ENCODE measurements around the gene NDST1.

The NDST1 gene

DNA sequence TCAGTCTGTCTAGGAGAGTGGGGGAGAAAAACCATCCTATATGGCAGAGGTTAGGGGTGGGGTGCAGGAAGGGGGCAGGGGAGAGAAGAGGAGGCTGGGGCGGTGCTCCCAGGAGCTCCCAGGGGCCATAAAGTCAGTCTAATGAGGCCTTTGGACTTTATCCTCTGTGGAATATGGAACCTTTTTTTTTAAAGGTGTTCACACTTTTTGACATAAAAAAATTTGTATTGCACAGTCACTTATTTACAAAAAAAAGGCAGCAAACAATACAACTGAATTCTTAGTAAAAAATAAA is 80.6 kb downstream of the NDST1 start:
- DNase-seq (ENCODE audit: low read depth), result no peak

DNA sequence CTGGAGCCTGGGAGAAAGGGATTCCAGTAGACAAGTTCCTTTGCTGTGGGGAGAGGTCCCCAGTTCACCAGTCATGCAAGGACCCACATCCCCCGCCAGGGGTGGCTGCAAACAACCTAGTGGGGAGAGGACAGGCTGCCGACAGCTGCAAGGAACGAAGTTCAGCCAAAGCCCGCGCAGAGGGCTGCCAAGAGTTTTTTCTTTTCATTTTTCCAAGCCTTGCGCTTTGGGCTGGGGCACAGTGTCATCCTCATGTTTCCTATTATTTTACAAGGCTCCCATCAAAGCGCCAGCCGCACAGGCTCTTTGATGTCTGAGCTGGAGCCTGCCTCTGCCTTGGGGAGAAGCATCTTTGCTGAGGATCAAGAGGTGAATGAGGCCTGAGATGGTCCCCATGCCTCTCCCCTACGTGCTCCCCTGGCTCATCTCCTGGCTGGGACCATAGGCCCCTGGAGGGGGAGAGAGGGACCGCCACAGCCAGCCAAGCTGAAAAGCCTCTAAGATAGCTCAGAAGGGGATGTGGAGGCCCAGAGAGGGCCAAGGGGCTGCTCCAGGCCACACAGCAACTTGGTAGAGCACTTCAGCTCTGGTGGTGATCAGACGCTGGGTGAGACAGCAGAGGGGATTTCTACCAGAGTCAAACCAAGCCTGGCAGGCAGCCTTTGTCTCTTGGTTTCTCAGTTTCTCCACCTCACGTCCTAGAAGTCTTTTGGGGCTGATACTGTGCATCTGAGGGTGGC is 82.1 kb downstream of the NDST1 start:
- no peak for DNase-seq (ENCODE audit: low read depth)

DNA sequence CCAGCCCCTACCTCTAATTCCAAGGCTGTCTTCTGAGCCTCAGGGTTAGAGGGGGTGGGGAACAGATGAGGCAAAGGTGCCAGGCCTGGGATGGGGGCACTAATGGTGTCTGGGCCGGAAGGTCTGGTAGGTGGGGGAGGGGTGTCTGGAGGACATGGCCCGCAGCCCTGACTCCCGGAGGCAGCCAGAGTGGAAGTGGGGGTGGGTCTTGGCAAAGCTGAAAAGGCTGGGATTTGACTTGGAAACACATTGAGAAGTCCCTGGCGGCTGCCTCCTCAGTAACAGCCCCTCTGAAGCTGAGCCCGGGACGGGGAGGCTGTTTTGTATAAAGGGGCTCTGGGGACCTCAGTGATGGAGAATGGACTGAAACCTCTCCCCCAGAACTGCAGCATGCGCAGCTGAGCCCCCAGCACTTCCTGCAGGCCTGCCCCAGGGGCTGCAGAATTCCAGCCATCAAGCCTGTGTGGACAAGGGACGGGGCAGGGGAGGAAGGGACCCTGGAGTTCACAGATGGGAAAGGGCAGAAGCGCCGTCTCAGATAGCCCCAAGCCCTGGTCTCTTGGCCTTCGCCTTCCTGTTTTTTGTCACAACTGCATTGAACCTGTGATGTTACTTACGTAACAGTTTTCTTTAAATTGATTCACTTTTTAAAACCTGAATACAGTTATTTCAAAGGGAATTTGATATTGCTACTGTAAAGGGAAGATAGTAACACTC is 83.2 kb downstream of the NDST1 start:
- no peak for DNase-seq (ENCODE audit: low read depth)

DNA sequence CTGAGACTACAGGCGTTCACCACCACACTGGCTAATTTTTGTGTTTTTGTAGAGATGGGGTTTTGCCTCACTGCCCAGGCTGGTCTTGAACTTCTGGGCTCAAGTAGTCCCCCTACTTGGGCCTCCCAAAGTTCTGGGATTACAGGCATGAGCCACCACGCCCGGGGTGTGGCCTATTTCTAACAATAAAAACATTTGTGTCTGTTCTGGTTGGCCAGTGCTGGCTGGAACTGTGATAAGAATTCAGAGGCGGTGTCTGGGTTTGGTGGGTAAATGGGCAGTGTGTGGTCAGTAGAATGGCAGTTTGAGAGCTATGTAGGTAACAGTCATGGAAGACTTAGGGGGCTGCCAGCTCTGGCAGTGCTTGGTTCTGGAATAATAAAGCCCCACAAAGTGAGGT is 85.7 kb downstream of the NDST1 start:
- DNase-seq (ENCODE audit: low read depth), result no peak

DNA sequence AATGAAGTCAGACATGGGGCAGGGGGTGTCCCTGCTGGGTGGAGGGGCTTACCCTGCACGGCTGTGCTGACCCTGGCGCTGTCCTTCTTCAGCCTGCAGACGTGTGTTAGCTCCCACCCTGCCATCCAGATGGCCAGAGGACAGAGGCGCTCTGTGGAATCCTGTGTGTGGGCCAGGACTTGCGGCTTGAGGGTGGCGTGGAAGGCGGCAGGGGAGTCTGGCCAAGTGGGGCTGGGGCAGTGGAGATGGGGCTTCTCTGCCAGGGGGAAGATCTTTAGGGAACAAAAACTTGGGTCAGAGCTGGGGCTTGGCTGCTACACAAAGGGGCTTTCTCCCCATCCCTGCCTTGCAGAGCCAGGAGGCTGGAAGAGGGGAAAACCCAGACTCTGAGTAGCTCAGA is 86.1 kb downstream of the NDST1 start:
- DNase-seq (ENCODE audit: low read depth), result no peak

DNA sequence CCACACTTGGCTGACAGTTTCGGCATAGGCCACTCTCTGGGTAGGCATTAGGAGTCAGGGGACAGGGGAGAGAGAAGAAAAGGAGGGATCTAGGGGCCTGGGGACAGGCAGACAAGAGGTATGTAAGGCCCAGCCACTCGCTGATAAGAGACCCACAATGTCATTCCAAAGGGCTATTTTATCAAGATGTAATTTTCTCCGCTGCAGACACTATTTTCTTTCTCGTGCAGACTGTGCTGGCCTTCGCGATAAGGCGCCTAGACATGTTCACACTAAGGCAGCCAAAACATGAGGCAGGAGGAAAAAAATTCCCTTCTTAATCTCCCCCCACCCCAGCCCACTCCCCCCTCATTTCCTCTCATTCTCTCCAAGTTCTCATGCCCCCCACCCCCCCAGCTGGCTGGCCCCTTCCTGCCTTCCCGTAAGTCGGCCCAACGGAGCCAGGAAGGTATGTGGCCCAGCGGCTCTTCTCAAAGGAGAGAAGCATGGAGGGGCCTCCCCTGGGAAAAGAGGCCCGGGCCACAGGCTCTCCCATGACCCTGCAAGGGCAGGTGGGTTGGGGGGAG is 87.6 kb downstream of the NDST1 start:
- no peak for DNase-seq (ENCODE audit: low read depth)

DNA sequence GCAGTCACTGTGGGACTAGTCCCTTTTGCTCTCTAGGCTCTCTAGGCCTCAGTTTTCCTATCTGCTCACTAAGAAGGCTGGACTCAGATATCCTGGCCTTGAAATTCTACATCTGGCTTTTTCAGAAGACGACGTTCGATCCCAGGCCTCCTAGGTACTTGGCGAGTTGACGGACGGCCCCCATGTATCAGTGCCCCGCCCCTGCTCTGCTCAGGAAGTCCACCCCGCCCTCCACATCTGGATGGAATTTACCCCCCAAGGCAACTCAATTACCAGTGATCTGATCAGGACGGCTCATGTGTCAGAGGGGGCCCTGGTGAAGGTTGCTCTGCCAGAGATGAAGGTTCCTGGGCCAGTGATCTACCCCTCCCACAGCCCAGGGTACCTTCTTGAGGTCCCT is 88.4 kb downstream of the NDST1 start:
- no peak for DNase-seq (ENCODE audit: low read depth)

DNA sequence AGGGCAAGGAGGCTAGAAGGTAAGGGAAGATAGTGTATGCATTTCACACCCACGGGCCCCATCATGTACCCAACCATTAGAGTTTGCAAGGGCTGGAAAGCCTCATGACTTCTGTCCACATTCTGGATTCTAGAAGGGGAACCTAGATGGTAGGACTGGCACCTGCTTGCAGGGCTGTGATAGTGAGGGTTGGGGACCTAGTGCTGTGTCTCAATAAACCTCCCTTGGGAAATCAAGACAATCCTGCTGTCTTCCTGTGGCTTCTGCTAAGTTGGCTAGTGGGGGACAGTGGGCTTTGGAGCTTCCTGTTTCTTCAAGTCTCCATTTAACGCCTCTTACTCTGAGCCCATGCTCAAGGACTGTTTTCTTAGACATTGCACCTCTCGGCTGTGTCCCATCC is 88.9 kb downstream of the NDST1 start:
- no peak for DNase-seq (ENCODE audit: low read depth)

DNA sequence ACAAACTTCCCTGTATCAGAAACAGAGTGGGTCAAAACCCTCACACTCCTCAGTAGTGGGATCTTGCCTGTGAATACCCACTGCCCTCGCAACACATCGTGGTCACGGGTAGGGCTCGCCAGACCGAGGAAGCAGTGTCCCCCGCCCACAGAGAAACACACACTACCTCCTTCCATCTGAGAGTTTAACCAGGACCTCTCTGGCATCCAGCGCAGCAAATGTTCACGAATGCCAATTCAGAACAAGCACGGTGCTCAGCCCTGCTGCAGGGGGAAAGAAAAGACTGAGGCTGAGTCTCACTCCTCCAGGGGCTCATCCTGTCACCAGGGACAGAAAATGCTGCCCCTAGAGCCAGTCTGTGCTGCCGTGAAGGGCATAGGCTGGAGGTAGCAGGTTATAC is 90.1 kb downstream of the NDST1 start:
- DNase-seq (ENCODE audit: low read depth), result no peak

DNA sequence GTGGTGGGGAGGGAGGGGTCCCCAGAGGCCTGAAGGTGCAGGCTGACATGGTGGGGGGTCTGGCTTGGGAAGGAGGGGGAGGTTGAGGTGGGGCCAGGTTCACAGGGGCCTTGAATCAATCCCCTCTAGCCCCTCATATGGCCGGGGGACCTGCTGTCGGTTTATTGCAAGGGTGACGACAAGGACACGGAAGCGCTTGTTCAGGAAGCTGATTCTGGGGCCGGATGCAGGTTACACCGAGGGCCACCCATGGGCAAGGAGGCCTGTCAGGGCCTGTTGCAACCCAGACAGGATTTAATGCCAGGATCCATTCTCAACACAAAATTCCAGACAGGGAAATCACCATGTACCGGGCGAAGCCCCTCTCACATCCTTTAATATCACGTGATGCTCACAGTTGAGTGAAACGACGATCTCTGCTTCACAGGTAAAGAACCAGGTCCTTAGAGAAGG is 90.9 kb downstream of the NDST1 start:
- DNase-seq (ENCODE audit: low read depth), result no peak

DNA sequence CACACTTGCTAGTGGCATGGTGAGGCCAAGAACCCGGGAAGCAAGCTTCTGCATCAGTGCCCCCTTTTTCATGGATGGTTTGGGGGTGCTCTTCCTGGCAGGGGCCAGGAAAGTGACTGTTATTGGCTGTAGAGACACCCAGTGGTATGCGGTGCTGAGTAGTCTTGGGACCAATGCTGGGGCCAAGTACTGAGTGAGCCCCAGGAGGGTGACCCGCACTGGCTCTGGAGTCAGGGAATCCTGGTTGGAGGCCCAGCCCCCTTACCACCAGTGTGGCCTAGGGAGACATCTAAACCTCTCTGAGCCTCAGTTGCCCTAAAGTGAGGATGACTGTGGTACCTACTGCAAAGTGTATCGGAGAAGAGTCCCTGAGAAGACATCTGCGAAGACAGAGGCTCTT is 91.3 kb downstream of the NDST1 start:
- DNase-seq (ENCODE audit: low read depth), result no peak

DNA sequence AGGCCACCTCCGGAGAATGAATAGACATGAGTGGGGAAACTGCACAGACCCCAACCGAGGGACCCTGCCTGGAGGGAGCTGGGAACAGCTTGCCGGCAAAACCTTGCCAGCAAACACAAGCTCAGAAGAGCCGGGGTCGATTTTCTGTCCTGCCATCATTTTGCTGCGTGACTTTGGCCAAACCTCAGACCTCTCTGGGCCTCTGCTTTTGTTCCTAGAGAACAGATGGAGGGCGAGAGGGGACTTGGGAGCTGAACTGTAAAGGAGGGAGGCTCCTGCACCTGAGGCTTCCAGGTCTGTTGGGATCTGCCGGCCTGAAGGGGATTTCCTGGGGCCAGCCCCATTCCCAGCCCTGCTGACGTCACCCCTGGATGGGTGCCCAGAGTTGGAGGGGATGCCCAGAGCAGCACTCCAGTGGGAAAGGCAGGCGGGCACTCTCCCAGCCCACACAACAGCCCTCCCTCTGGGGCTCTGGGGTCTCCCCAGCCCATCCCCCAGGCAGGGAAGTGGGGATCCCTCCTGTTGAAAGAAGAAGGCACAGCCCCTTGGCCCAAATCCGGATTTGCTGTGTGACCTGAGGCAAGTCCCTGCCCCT is 92.1 kb downstream of the NDST1 start:
- DNase-seq (ENCODE audit: low read depth), result no peak

DNA sequence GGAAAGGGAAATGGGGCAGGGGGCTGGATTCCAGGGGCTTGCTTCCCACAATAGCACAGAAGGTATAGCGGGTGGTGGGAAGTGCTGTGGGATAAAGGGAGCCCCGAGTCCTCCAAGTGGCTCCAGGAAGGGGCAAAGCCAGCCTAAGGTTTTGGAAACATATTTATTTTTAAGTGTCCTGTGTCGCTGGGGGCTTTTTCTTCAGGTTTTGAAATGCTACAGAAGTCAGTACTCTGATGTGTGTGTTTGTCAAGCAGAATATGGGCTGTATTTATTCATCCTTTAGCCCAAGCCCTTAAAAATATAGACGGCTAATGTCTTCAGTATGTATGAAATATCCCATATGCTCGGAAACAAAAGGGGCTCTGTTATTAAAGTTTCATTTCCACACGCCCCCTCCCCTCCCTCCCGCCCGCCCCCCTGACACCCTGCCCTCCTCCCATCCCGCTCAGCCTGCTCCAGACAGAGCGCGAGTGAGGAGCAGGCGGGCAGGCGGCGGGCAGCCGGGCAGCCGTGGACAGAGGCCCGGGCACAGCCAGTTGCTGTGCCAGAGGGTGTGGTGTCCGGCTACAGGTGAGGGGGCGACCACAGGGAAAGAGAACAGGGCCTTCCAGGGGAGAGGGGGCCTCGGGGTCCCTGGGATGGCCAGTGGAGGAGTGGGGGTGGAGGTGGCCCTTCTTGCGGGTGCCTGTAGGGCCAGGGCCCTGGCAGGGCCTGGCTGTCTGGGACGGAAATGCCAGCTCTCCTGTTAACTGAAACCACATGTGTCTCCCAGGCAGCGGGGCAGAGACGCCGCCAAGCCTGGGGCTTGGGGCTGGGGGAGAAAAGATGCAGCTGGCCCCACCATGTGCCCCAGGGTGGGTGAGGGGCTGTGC is 92.9 kb downstream of the NDST1 start:
- no peak for DNase-seq (ENCODE audit: low read depth)

DNA sequence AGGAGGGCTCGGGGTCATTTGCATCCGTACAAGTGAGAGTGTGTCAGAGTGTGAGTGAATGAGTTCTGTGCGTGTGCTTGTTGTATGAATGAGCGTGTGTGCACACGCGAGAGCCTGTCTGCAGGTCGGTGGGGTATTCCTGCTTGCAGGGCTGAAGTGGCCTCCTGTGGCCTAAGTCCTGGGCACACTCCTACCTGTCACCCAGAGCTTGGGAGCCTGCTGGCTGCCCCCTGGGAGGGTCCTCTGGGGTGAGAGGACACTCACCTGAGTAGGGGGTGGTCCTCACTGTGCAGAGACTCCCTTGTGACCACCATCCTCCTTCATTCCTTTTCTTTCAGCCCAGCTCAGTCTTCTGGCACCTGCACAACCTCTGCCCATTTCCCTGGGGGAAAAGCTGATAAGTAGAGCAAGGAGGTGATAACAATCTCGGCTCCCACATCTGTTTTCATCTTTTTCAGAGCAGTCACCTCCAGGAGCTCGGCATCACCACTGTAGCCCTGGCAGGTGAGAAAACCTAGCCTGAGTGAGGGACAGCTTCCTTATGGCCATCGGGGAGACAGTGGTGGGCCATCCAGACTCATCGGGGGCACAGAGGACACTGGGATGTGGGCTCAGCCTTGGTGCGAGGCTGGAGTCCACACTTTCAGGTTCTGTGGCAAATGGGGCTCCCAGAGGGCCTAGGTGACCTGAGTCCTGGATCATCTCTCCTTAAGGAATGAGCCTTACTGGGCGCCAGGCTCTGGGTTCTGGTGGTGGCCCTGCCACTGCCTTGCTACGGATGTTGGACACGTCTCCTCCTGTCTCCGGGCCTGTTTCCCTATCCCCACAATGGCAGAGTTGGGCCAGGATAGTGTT is 93.8 kb downstream of the NDST1 start:
- no peak for DNase-seq (ENCODE audit: low read depth)

DNA sequence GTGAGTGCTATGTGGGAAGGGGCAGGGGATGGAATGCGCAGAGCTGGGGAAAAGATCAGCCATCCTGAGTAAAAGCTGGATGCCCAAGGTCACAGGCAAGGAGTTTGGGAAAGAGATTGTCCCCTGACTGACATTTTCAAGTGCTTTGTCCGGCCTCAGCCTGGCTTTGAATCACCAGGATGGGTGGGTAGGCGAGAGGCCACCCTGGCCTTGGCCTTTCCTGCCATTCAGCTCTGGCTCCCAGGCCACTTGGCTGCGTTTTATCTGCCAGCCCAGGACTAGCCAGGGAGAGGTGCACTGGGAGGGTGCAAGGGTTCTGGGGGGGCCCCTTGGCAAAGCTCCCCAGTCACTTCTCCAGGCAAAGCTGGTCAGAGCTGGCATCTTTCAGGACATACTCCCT is 95.1 kb downstream of the NDST1 start:
- DNase-seq (ENCODE audit: low read depth), result no peak

DNA sequence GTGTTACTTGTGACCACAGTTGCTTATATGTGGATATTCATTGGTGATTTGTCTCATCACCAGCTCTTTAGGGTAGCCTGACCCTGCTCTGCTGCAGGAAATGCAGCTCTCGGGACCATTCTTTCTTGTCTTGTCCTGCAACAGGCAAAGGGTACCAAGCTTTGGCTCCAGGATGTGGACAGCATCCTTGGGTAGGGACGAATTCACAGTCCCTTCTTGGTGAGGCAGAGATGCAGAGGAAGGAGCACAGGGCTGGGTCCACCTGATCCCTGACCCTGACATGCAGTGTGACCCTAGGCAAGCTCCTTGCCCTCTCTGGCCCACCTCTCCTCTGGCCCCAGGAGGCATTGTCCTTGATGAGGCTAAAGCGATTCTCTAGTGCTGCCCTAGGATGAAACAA is 95.6 kb downstream of the NDST1 start:
- DNase-seq (ENCODE audit: low read depth), result no peak

DNA sequence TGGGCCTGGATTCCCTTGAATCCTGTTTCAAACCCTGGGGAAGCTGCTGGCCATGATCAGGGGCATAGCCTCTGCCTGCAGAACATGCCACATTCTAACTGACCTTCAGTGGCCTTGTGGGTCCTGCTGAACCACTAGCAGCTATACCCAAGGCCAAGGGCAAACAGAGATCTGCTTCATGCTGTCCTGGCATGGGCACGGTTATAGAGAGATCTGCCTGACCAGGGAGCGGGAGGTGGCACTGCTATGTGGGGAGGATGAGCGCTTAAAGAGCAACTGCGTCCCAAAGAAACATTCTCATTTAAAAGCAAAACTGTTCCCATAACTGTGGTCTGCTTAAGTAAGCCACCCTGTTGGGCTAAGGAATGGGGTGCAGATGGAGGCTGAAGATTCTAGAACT is 96.1 kb downstream of the NDST1 start:
- DNase-seq (ENCODE audit: low read depth), result no peak

DNA sequence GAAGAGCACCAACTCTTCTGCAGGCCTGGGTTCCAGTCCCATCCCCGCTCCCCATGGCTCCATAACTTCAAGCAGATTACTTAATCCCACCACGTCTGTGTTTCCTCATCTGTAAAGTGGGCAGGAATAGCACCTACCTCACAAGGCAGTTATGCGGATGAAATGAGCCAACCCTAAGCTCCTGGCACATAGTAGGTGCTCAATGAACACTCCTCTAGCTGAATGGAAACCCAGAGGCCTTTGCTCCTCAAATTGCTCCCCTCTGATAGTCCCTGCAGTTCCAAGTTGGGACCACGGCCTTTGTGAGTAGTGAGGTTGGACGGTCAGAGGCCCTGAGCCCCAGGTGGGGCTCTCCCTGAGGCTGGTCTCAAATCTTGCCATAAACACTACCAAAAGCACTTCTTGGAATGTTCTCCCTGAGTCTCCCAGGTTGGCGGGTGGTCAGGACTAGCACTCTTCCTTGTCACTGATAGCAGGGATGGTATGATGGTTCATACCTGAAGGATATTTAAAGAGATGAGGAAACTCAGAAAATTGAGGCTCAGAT is 97.0 kb downstream of the NDST1 start:
- DNase-seq (ENCODE audit: low read depth), result no peak

DNA sequence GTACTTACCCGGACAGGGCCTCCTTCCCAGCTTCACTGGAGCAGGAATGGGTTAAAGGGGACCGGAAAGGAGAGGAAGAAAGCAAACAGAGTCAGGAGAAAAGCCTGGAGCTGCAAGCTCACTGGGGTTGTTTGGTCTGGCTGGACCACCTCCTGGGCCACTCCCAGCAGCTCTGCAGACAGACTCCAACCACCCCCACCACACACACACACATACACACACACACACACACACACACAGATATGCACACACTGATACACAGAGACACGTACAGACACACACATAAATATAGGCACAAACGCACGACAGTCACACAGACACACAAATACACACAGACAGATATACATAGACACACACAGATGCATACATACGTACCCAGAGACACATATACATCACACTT is 97.6 kb downstream of the NDST1 start:
- DNase-seq (ENCODE audit: low read depth), result no peak

DNA sequence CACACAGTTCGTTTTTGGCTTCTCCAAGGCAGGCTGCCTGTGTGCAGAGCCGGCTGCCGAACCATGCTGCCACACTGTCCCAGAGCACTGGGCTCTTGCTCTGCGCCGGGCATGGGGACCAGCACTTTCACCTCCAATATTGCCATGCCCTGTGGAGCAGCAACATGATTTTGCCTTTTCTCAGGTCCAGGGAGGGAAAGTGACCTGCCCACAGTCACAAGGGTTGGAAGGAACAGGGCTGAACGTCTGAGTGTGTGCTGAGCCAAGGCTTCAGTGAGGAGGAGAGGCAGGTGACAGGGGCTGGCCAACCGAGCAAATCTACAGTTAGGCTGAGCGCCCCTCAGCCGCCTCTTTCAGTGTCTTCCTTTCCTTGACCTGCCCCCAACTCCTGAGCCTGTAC is 98.5 kb downstream of the NDST1 start:
- no peak for DNase-seq (ENCODE audit: low read depth)

DNA sequence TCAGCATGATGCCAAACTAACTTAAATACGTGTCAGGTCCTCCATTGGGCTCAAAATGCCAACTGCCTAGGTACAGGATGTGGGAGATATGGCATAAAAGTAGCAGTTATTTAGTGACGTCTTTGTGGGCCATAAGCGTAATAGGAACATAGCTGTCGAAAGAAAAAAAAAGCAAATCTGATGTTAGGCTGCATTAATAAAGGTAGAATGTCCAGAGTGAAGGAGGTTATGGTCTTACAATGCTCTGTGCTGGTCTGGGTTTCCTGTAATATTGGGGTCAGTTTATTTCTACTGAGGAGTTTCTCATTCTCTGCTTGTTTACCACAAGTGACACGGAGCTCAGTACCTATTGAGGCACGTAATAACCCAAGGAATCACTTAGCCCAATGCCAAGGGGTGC is 99.2 kb downstream of the NDST1 start:
- DNase-seq (ENCODE audit: low read depth), result no peak

Data from activated T-cell treated with anti-CD3 and anti-CD28 coated beads for 24 hours (primary cell).